Measurements from ENCODE around the gene CLEC4M.
A peak's percentile ranks its signal among the peaks of the same experiment; 100 is the strongest.

Gene CLEC4M

GRCh38 chr19:7769171-7769570 lies 6.1 kb downstream of the CLEC4M start:
- Histone ChIP-seq H3K4me3 (ENCODE audit: severe bottlenecking) (no peak overlapping the region), H3K27ac (ENCODE audit: poor library complexity, severe bottlenecking) (no peak overlapping the region), H3K4me1 (ENCODE audit: insufficient read depth, poor library complexity, severe bottlenecking) (peaks cover 10% of the 10 kb centered on the region), H3K27me3 (ENCODE audit: insufficient read depth, poor library complexity, severe bottlenecking) (no peaks in the 10 kb centered on the region), H3K36me3 (ENCODE audit: low read depth) (no peaks in the 10 kb centered on the region), H3K9me3 (ENCODE audit: severe bottlenecking) (no peaks in the 10 kb centered on the region)
- ATAC-seq (ENCODE audit: low read depth) (no peak), DNase-seq (ENCODE audit: low spot score) (no peak)
- no peak for TF ChIP-seq CTCF (IDR thresholded peaks at IDR 0.05; ENCODE audit: poor library complexity, severe bottlenecking)

- Histone ChIP-seq H3K4me3 (ENCODE audit: severe bottlenecking) (no peak overlapping the region), H3K27ac (ENCODE audit: poor library complexity, severe bottlenecking) (no peak overlapping the region), H3K4me1 (ENCODE audit: insufficient read depth, poor library complexity, severe bottlenecking) (peaks cover 10% of the 10 kb centered on the region), H3K9me3 (ENCODE audit: severe bottlenecking) (no peaks in the 10 kb centered on the region), H3K36me3 (ENCODE audit: low read depth) (no peaks in the 10 kb centered on the region), H3K27me3 (ENCODE audit: insufficient read depth, poor library complexity, severe bottlenecking) (no peaks in the 10 kb centered on the region)
- ATAC-seq (ENCODE audit: low read depth) = no peak
- no peak for DNase-seq (ENCODE audit: low spot score)
- TF ChIP-seq CTCF (IDR thresholded peaks at IDR 0.05; ENCODE audit: poor library complexity, severe bottlenecking) = no peak
Observed at GRCh38 chr19:7771072-7771471, 8.0 kb downstream of the CLEC4M start.

- no peak for DNase-seq (ENCODE audit: low spot score)
- H3K4me1 ChIP-seq (ENCODE audit: insufficient read depth, poor library complexity, severe bottlenecking) = peaks cover 10% of the 10 kb centered on the region
- H3K4me3 ChIP-seq (ENCODE audit: severe bottlenecking) = no peak overlapping the region
- ATAC-seq (ENCODE audit: low read depth) = peak; percentile 38; the same call in 1 of the 3 replicates
- H3K27ac ChIP-seq (ENCODE audit: poor library complexity, severe bottlenecking) = no peak overlapping the region
- no peaks in the 10 kb centered on the region for H3K27me3 ChIP-seq (ENCODE audit: insufficient read depth, poor library complexity, severe bottlenecking)
- H3K9me3 ChIP-seq (ENCODE audit: severe bottlenecking) = no peaks in the 10 kb centered on the region
- no peaks in the 10 kb centered on the region for H3K36me3 ChIP-seq (ENCODE audit: low read depth)
- no peak for TF ChIP-seq CTCF (IDR thresholded peaks at IDR 0.05; ENCODE audit: poor library complexity, severe bottlenecking)
Observed at GRCh38 chr19:7772752-7773291, 9.8 kb downstream of the CLEC4M start.

GRCh38 chr19:7773841-7774240 lies 10.8 kb downstream of the CLEC4M start:
- Histone ChIP-seq H3K36me3 (ENCODE audit: low read depth) (no peaks in the 10 kb centered on the region), H3K4me3 (ENCODE audit: severe bottlenecking) (no peak overlapping the region), H3K27ac (ENCODE audit: poor library complexity, severe bottlenecking) (no peak overlapping the region), H3K9me3 (ENCODE audit: severe bottlenecking) (no peaks in the 10 kb centered on the region), H3K27me3 (ENCODE audit: insufficient read depth, poor library complexity, severe bottlenecking) (no peaks in the 10 kb centered on the region), H3K4me1 (ENCODE audit: insufficient read depth, poor library complexity, severe bottlenecking) (peaks cover 10% of the 10 kb centered on the region)
- ATAC-seq (ENCODE audit: low read depth) (no peak), DNase-seq (ENCODE audit: low spot score) (no peak)
- TF ChIP-seq CTCF (IDR thresholded peaks at IDR 0.05; ENCODE audit: poor library complexity, severe bottlenecking) = no peak

GRCh38 chr19:7775761-7776160 lies 12.7 kb downstream of the CLEC4M start:
- DNase-seq (ENCODE audit: low spot score) (no peak), ATAC-seq (ENCODE audit: low read depth) (no peak)
- H3K4me1 ChIP-seq (ENCODE audit: insufficient read depth, poor library complexity, severe bottlenecking) = peaks cover 10% of the 10 kb centered on the region
- no peaks in the 10 kb centered on the region for H3K9me3 ChIP-seq (ENCODE audit: severe bottlenecking)
- no peak overlapping the region for H3K4me3 ChIP-seq (ENCODE audit: severe bottlenecking)
- no peaks in the 10 kb centered on the region for H3K36me3 ChIP-seq (ENCODE audit: low read depth)
- H3K27me3 ChIP-seq (ENCODE audit: insufficient read depth, poor library complexity, severe bottlenecking) = peaks cover 5% of the 10 kb centered on the region
- H3K27ac ChIP-seq (ENCODE audit: poor library complexity, severe bottlenecking) = no peak overlapping the region
- no peak for TF ChIP-seq CTCF (IDR thresholded peaks at IDR 0.05; ENCODE audit: poor library complexity, severe bottlenecking)

All from RWPE2 (cell line).